22Rv1 (cell line): Measurements from ENCODE around the gene TYW3.

ENCODE experiments used
- CTCF ChIP-seq: fragments of 450-650 bp; IDR thresholded peaks from 2 replicates; pipeline ENCODE4 v1.5.1; 2017; ENCODE audit warnings: mild to moderate bottlenecking
- ZFX ChIP-seq: fragments of 450-650 bp; IDR thresholded peaks from 2 replicates; pipeline ENCODE4 v1.6.1; 2017; ENCODE audit warnings: antibody characterized with exemption, borderline replicate concordance

- TF ChIP-seq CTCF (no peak), ZFX (no peak)
These were observed 15.3 kb upstream of the TYW3 start for GRCh38 chr1:74717626-74718025.
